Neuronal stem cell (in vitro differentiated cells): ENCODE measurements around the gene DLG2.

Experiments
- DNase-seq: peaks from one replicate; pipeline ENCODE4 v3.0.0-alpha.2; 2013; ENCODE audit warnings: low spot score
- H2AFZ ChIP-seq: one replicate; pipeline ENCODE4 v1.6.1; 2013; ENCODE audit warnings: mild to moderate bottlenecking, low read length, inconsistent platforms
- H2AK5ac ChIP-seq: 2 replicates; pipeline ENCODE4 v1.6.1; 2013; ENCODE audit warnings: low read depth, mild to moderate bottlenecking, inconsistent platforms, low read length, moderate library complexity, mixed read lengths
- H2BK120ac ChIP-seq: 2 replicates; pipeline ENCODE4 v1.6.1; 2013; ENCODE audit warnings: low read depth, mild to moderate bottlenecking, inconsistent platforms, low read length, moderate library complexity, mixed read lengths
- H2BK12ac ChIP-seq: one replicate; pipeline ENCODE4 v1.6.1; 2013; ENCODE audit warnings: low read length, inconsistent platforms
- H2BK15ac ChIP-seq: 2 replicates; pipeline ENCODE4 v1.6.1; 2013; ENCODE audit warnings: mild to moderate bottlenecking, low read length, inconsistent platforms, mixed read lengths
- H2BK5ac ChIP-seq: one replicate; pipeline ENCODE4 v1.6.1; 2013; ENCODE audit warnings: inconsistent platforms, mild to moderate bottlenecking, low read length, moderate library complexity
- H3K14ac ChIP-seq: one replicate; pipeline ENCODE4 v1.6.1; 2013; ENCODE audit warnings: low read length, inconsistent platforms
- H3K18ac ChIP-seq: 2 replicates; pipeline ENCODE4 v1.6.1; 2013; ENCODE audit warnings: low read length, inconsistent platforms
- H3K23ac ChIP-seq: 2 replicates; pipeline ENCODE4 v1.6.1; 2013; ENCODE audit warnings: low read depth, mild to moderate bottlenecking, mixed read lengths, low read length, inconsistent platforms; ENCODE audit not compliant: poor library complexity
- H3K27ac ChIP-seq: replicated peaks from 3 replicates; pipeline ENCODE4 v1.5.1; 2013; ENCODE audit warnings: low read length, inconsistent platforms
- H3K27me3 ChIP-seq, 3 experiments: 2 replicates each; pipeline ENCODE4 v1.6.1; 2013; ENCODE audit warnings: low read length in 3 of 3, mild to moderate bottlenecking in 2 of 3, inconsistent platforms in 1 of 3, low read depth in 1 of 3, mixed read lengths in 1 of 3, moderate library complexity in 1 of 3; ENCODE audit not compliant: control insufficient read depth in 3 of 3, insufficient read depth in 3 of 3
- H3K36me3 ChIP-seq, 2 donors: replicated peaks in 1 of 2; 2 replicates each; pipeline ENCODE4 v1.6.1; 2013; ENCODE audit warnings: low read length in 2 of 2; ENCODE audit not compliant: control insufficient read depth in 2 of 2, insufficient read depth in 2 of 2
- H3K4ac ChIP-seq: 2 replicates; pipeline ENCODE4 v1.6.1; 2013; ENCODE audit warnings: inconsistent platforms, mild to moderate bottlenecking, low read length, moderate library complexity
- H3K4me1 ChIP-seq, 2 donors: 1 replicate in 1 of 2; 2 replicates in 1 of 2; pipeline ENCODE4 v1.6.1; 2013; ENCODE audit warnings: low read length in 2 of 2, low read depth in 1 of 2; ENCODE audit not compliant: control insufficient read depth in 2 of 2, insufficient read depth in 1 of 2
- H3K4me2 ChIP-seq: one replicate; pipeline ENCODE4 v1.6.1; 2013; ENCODE audit warnings: mild to moderate bottlenecking, low read length, inconsistent platforms; ENCODE audit not compliant: insufficient read depth, poor library complexity, severe bottlenecking
- H3K4me3 ChIP-seq, 2 donors: 2 replicates each; pipeline ENCODE4 v1.5.1; 2013; ENCODE audit warnings: low read length in 2 of 2, mild to moderate bottlenecking in 2 of 2, inconsistent platforms in 1 of 2, moderate library complexity in 1 of 2
- H3K79me1 ChIP-seq: one replicate; pipeline ENCODE4 v1.6.1; 2013; ENCODE audit warnings: low read depth, mild to moderate bottlenecking, inconsistent platforms, low read length, moderate library complexity
- H3K9ac ChIP-seq: one replicate; pipeline ENCODE4 v1.6.1; 2013; ENCODE audit warnings: mild to moderate bottlenecking, low read depth, low read length, inconsistent platforms; ENCODE audit not compliant: poor library complexity
- H3K9me3 ChIP-seq, 2 donors: replicated peaks in 1 of 2; 2 replicates each; pipeline versions ENCODE3 to v1.6.1; 2013; ENCODE audit warnings: low read length in 2 of 2, mild to moderate bottlenecking in 2 of 2, inconsistent platforms in 1 of 2, low read depth in 1 of 2, mixed read lengths in 1 of 2, moderate library complexity in 1 of 2; ENCODE audit not compliant: control insufficient read depth in 2 of 2, insufficient read depth in 1 of 2
- H4K8ac ChIP-seq: one replicate; pipeline ENCODE4 v1.6.1; 2013; ENCODE audit warnings: low read depth, mild to moderate bottlenecking, inconsistent platforms, low read length, moderate library complexity
- H4K91ac ChIP-seq: one replicate; pipeline ENCODE4 v1.6.1; 2013; ENCODE audit warnings: low read length, low read depth, mild to moderate bottlenecking, inconsistent platforms; ENCODE audit not compliant: poor library complexity
- WGBS, 2 donors: extraction: QIAGEN DNeasy Blood & Tissue Kit; methylation state at CpG; one replicate each; pipeline ENCODE4 v1.1.7; 2013; ENCODE audit warnings: missing lambda C conversion rate in 2 of 2, mixed read lengths in 1 of 2; ENCODE audit not compliant: insufficient read length in 2 of 2, insufficient replicate concordance in 1 of 2; ENCODE audit errors: extremely low coverage in 2 of 2; 5-methylcytosine and 5-hydroxymethylcytosine counted together

DLG2 gene

DNA sequence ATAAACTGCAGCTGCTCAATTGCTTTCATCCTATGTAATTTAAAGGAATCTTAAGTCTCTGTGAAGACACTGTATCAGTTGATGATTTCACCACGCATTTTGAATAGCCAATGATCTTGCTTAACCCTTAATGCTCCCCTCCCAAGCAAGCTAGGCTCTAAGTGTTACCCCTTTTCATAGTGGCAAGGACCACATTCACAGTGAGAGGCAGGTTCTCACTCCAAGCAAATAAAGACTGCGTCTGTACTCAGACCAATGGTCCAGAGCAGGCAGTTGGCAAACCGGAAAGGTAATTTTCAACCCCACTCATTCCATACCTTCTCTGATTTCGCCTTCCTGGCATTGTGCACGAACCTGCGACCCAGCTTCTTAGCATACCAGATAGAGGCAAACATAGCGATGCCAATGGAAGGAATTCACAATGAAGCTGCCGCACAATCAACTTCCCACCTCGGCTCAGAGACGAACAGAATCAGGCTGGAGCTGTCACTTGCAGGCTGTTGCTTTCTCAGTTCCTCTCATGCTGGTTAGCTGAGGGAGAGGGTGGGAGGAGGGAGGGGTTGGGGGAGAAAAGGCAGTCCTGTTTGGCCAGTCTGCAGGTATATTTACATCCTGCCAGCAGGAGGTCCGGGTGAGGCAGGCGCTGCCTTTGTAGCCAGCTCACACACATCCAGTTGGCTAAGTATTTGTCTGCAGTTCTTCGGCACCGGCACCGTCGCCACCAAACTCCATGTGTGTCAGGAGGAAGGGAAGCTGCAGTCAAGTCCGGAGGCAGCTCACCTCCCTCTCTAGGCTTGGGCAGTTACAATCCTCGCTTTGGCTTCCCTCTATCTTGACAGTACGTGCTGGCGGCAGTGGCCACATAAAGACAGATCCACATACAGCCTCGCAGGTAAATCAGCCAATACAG lies 1189.8 kb downstream of the DLG2 start:
- Histone ChIP-seq H4K8ac (no peak overlapping the region), H3K36me3 (no peaks in the 10 kb centered on the region), H3K9ac (peak overlapping the region; percentile 45), H2BK15ac (peak overlapping the region; percentile 28), H2BK5ac (no peak overlapping the region), H2AK5ac (no peak overlapping the region), H3K27ac (no peak overlapping the region), H2BK120ac (no peak overlapping the region), H3K27me3 (peaks cover 0 to 36% (median 0%) of the 10 kb centered on the region in 3 experiments), H2AFZ (peak overlapping the region; percentile 21), H3K14ac (no peak overlapping the region), H4K91ac (no peak overlapping the region), H3K79me1 (peaks cover 1% of the 10 kb centered on the region), H3K4ac (no peak overlapping the region), H3K4me3 (peak overlapping the region; percentile 25 to 65), H3K9me3 (no peaks in the 10 kb centered on the region), H2BK12ac (no peak overlapping the region), H3K4me2 (peak overlapping the region; percentile 50), H3K23ac (no peak overlapping the region), H3K18ac (peak overlapping the region; percentile 28), H3K4me1 (peaks cover 0 to 7% of the 10 kb centered on the region in 2 donors)
- WGBS, 2 donors: no CpG with 5 or more reads among the region's 21 CpGs
- DNase-seq: peak; percentile 18

DNA sequence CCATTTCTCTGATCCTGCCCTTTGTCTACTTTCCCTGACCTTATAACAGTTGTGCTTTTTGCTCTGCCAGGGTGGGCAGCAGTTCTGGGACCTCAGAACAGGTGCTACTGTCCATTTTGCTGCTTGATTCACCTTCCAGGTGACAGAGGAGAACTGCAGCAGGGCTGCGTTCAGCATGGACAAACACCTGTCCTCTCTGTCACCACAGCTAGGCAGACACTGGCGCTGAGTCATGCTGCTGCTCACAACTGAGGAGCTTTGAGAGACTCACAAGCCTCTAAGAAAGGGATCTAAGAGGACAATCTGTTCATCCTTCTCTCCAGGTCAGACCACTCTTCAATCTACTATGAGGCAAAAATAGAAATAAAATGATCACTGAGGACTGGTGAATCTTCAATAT lies 1196.5 kb downstream of the DLG2 start:
- no peak overlapping the region for H4K91ac ChIP-seq
- no peak overlapping the region for H3K4ac ChIP-seq
- no peak overlapping the region for H2AK5ac ChIP-seq
- no peaks in the 10 kb centered on the region for H3K9me3 ChIP-seq
- no peak overlapping the region for H4K8ac ChIP-seq
- H3K18ac ChIP-seq: peak overlapping the region; percentile 97
- no peak overlapping the region for H3K4me3 ChIP-seq
- H3K27me3 ChIP-seq: peaks cover 0 to 3% (median 0%) of the 10 kb centered on the region in 3 experiments
- H3K14ac ChIP-seq: no peak overlapping the region
- H3K79me1 ChIP-seq: no peaks in the 10 kb centered on the region
- H3K4me2 ChIP-seq: no peak overlapping the region
- no peak for DNase-seq
- no peak overlapping the region for H3K9ac ChIP-seq
- no peak overlapping the region for H2BK15ac ChIP-seq
- no peaks in the 10 kb centered on the region for H3K36me3 ChIP-seq
- H3K23ac ChIP-seq: no peak overlapping the region
- no peak overlapping the region for H3K27ac ChIP-seq
- peaks cover 0 to 3% of the 10 kb centered on the region in 2 donors for H3K4me1 ChIP-seq
- H2AFZ ChIP-seq: no peak overlapping the region
- no peak overlapping the region for H2BK5ac ChIP-seq
- H2BK12ac ChIP-seq: no peak overlapping the region
- no CpG with 5 or more reads among the region's 2 CpGs for WGBS, 2 donors
- H2BK120ac ChIP-seq: no peak overlapping the region

DNA sequence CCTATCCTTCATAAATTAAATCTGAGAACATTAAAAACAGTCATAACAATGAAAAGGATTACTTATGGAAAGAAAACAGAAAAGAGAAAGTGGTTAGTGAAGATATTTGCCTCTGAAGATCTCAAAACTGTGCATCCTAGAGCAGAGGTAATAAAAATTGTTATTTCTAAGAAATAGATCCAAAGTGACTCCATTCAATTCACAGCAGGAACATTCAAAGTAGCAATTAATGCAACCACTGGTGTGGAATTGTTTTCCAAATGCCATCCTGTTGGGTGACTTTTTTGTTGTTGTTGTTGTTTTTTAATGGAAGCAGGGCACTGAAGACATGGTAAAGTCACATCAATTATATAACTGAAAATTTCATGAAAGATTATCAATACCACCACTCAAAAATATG lies 1201.5 kb downstream of the DLG2 start:
- Histone ChIP-seq H2AFZ (no peak overlapping the region), H3K36me3 (no peaks in the 10 kb centered on the region), H3K9me3 (no peaks in the 10 kb centered on the region), H4K91ac (no peak overlapping the region), H3K4me3 (no peak overlapping the region), H3K4me1 (peaks cover 0 to 5% of the 10 kb centered on the region in 2 donors), H3K27me3 (no peaks in the 10 kb centered on the region), H3K4me2 (no peak overlapping the region), H3K23ac (no peak overlapping the region), H2BK12ac (no peak overlapping the region), H2AK5ac (no peak overlapping the region), H2BK5ac (no peak overlapping the region), H3K4ac (no peak overlapping the region), H3K79me1 (no peaks in the 10 kb centered on the region), H3K9ac (no peak overlapping the region), H2BK120ac (no peak overlapping the region), H2BK15ac (no peak overlapping the region), H3K18ac (no peak overlapping the region), H3K14ac (no peak overlapping the region), H3K27ac (no peak overlapping the region), H4K8ac (no peak overlapping the region)
- no peak for DNase-seq

- no peak overlapping the region for H3K4me2 ChIP-seq
- no peak overlapping the region for H3K9ac ChIP-seq
- no peak overlapping the region for H2BK12ac ChIP-seq
- no peaks in the 10 kb centered on the region for H3K27me3 ChIP-seq
- H2AFZ ChIP-seq: no peak overlapping the region
- H3K14ac ChIP-seq: no peak overlapping the region
- H3K36me3 ChIP-seq: no peaks in the 10 kb centered on the region
- no peak overlapping the region for H3K4me3 ChIP-seq
- no peak overlapping the region for H2AK5ac ChIP-seq
- peak overlapping the region; percentile 92 for H3K27ac ChIP-seq
- no peak overlapping the region for H4K8ac ChIP-seq
- WGBS, 2 donors: no CpG with 5 or more reads among the region's 4 CpGs
- DNase-seq: peak; percentile 50
- no peak overlapping the region for H3K18ac ChIP-seq
- no peak overlapping the region for H3K4ac ChIP-seq
- H3K79me1 ChIP-seq: no peaks in the 10 kb centered on the region
- H2BK5ac ChIP-seq: no peak overlapping the region
- H3K9me3 ChIP-seq: no peaks in the 10 kb centered on the region
- H3K23ac ChIP-seq: no peak overlapping the region
- H3K4me1 ChIP-seq: peaks cover 0 to 7% of the 10 kb centered on the region in 2 donors
- no peak overlapping the region for H2BK120ac ChIP-seq
- no peak overlapping the region for H2BK15ac ChIP-seq
- no peak overlapping the region for H4K91ac ChIP-seq
These were observed 1206.9 kb downstream of the DLG2 start for GRCh38 chr11:84420271-84420670.
